HG03354 (cell line): Measurements from ENCODE around the gene CDT1.
"Not testable (repeated sequence)": the region's sequence is repeated elsewhere in the genome, so short reads cannot be mapped to it uniquely, and the experiment has no call there.

Source experiments
- ATAC-seq: cut with Tn5 transposase; IDR thresholded peaks from one replicate; pipeline ENCODE4 v1.9.1; 2021; ENCODE audit warnings: mild to moderate bottlenecking; ENCODE audit not compliant: unreplicated experiment, poor library complexity, severe bottlenecking

The CDT1 gene

DNA sequence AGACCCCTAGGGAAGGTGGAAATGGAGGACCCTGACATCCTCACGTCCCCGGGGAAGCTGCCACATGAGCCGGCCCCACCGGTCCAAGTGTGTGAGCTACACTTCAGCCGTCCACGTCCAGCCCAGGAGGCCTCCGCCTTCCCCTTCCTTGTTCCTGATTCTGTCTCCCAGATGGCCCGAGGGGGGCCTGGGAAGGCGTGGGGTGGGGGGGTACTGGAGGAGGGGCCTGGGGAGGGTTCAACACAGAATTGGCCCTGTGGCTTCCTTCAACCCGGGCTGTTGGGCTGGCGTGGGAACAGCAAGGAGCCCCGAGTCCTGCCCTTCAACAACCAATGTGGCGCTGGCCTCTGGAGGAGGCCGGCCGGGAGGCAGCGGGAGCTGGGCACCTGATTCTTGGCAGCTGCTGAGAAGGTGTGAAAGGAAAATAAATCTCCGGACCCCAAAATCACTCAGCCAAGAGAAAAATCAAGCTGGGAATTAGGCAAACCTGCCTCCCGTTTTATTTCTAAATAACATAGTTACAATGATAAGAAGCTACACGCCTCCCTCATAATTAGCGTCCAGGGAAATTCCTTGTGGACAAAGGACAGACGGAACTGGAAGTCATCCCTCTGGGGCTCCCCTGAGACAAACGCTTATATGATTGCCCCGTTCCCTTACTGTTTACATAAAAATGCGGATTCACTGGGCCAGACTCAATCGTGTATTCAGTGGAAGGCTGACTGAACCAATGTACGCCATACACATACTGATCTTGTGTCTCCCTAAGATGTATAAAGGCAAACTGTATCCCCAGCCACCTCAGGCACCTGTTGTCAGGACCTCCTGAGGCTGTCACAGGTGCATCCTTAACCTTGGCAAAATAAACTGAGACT is 9.9 kb downstream of the CDT1 start:
- no peak for ATAC-seq

GRCh38 chr16:88814144-88814502 is 10.5 kb downstream of the CDT1 start:
- ATAC-seq: no peak

DNA sequence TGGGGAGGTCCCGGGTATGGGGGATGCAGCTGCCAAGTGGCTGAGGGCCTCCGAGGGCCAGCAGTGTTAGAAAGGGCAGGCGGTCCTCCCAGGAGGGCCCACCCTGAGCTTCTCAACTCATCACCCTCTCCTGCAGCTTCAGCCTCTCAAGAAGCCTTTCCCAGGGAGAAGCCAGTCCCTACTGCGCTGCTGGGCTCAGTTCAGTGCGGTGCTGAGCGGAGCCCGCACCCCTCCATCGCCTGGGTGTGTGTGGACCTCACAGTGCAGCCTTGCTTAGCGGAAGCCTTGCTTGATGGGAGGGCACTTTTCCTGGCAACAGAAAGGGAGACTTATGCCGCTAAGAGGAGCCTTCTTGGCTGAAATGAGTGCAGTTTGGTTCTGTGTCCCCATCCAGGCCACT is 11.6 kb downstream of the CDT1 start:
- no peak for ATAC-seq

GRCh38 chr16:88815901-88816589 is 12.5 kb downstream of the CDT1 start:
- no peak for ATAC-seq

DNA sequence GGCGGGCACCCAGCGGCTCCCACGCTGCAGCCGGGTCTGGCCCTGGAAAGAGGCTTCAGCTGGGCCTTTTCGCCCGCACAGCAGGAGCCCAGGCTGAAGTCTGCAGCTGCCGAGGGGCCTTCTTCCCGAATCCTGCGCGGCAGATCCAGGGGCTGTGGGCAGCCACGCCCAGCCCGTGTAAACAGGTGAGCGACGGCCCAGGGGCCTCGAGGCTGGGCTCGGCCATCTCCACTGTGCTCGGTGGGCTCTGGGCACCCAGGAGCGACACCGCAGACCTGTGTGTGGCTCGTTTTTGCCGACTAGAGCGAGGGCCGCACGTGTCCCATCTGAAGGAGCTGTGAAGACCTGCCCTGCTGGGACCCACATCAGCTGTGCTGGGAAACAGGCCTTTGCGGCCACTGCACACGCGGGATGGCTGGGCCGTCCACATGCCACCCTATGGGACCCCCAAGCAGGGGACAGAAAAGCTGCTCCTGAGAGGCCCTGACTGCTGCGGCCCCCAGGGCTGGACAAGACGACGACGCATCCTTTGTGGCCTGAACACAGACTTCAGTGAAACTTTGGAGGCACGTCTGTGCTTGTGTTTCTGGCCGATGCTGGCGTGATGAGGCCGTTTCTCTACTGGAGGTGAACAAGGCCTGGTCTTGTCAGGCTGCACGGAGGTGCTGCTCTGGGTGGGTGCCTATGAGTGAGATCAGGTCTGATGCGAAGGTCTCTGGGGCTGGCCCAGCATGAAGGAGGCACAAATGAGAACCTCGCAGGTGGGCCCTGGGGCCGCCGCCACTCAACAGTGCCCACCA is 13.3 kb downstream of the CDT1 start:
- ATAC-seq: no peak

GRCh38 chr16:88817785-88818574 is 14.4 kb downstream of the CDT1 start:
- ATAC-seq: no peak

- no peak for ATAC-seq
These were observed 14.9 kb downstream of the CDT1 start for GRCh38 chr16:88818575-88818874.

DNA sequence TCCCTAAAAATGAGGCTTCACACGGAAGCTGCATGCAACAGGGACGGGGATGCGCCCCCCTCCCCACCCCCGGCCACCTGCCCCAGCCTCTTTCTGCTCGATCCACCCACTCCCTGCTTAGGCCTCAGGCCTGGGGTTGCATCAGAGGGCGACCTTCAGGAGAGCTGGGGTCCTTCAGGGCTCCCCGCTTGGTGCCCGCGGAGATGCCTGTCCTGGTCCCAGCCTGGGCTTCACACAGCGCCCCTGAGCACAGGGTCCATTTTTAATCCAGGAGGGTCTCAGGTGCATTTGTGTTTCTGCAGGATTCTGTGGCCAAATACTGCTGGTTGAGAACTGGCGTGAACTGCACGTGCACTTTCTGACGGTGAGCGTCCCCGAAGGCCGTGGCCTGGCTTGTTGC is 15.5 kb downstream of the CDT1 start:
- no peak for ATAC-seq

DNA sequence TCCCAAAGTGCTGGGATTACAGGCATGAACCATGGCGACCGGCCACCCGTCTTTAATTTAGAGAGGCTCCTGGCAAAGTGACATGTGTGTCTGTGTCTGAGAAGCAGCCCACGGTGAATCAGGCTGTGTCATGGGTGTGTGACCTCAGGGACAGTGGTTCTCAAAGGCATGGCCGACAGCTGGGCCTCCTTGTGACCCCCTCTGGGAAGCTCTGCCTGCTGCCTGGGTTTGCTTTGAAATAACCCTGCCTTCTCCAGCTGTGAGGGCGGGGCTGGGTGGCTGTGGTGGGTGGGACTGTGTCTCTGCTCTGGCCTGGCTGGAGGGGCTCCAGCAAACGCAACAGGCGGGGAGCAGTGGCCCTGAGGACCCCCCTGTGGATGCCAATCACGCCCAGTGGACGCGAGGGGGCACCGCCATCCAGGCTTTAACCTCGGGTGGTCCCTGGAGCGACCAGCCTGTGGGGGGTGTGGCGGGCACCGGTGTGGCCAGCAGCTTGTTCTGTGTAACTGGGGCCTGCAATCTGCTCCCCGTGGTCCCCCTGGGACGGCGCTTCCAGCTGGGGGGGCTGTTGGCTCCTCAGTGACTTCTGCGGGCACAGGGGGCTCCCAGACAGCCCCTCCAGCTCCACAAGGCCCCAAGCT is 16.9 kb downstream of the CDT1 start:
- ATAC-seq: no peak

DNA sequence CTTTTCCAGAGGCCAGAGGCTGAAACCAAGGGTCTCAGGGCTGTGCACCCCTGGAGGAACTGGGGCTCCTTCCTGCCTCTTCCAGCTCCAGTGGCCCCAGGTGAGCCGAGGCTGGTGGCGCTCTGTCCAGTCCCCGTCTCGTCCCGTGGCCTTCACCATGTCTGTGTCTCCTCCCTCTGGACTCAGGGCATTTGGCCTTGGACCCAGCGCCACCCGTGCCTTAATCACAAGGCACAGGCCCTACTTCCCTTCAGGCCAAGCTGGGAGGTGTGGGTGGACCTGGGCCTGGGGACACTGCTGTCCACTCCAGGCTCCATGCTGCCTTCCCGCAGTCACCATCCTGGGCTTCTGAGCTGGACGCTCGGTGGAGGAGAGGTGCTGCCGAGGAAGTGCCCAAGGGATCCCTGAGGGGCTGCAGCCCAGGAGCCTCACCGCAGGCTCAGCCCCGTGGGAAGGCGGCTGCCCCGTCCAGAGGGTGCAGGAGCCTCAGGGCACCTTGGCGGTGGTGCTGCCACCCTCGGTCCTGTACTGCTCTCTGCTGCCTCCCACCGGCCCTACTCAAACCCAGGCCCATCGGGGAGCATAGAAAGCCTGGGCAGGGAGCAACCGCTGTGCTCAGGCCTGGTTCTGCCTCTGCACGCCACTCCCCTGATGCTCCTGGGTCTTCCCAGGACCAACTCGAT is 17.7 kb downstream of the CDT1 start:
- ATAC-seq: no peak

DNA sequence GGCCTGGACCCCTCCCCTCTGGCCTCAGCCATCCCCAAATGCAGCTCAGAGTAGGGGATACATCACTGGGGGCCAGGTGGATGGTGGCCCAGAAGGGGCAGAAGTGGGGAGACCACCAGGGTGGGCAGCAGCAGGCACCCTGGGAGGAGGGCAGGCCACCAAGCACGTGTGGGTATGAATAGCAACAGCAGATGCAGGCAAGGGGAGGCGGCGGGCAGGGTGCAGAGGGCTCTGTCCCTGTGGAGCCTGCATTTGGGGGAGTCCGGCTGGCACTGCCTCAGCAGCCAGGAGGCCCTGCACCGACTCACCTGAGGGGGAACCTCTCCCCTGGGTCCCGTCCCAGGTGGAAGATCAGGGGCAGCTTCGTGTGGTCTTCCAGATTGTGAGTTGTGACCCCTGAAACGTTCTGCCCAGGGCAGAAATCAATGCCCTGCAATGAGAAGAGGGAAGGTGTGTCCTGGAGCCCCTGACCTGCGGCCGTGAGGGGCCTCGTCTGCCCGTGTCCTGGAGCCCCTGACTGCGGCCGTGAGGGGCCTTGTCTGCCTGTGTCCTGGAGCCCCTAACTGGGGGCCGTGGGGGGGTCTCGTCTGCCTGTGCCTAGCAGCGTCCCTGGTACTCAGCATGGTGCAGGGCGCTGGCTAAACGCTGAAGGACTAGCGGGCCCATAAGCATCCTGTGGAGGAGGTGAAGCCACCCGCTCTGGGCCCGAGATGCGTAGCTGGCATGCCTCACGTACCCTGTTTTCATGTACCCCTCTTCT is 18.9 kb downstream of the CDT1 start:
- ATAC-seq: no peak

DNA sequence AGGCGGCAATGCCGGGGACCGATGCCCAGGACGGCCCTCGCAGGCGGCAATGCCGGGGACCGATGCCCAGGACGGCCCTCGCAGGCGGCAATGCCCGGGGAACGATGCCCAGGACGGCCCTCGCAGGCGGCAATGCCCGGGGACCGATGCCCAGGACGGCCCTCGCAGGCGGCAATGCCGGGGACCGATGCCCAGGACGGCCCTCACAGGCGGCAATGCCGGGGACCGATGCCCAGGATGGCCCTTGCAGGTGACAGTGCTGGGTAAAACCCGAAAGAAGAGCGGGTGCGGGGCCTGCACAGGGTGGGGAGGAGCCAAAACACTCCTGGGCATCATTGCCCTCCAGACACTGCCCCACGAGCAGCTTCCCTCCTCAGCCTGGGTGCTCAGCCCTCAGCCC is 20.1 kb downstream of the CDT1 start:
- ATAC-seq: not testable (repeated sequence)

DNA sequence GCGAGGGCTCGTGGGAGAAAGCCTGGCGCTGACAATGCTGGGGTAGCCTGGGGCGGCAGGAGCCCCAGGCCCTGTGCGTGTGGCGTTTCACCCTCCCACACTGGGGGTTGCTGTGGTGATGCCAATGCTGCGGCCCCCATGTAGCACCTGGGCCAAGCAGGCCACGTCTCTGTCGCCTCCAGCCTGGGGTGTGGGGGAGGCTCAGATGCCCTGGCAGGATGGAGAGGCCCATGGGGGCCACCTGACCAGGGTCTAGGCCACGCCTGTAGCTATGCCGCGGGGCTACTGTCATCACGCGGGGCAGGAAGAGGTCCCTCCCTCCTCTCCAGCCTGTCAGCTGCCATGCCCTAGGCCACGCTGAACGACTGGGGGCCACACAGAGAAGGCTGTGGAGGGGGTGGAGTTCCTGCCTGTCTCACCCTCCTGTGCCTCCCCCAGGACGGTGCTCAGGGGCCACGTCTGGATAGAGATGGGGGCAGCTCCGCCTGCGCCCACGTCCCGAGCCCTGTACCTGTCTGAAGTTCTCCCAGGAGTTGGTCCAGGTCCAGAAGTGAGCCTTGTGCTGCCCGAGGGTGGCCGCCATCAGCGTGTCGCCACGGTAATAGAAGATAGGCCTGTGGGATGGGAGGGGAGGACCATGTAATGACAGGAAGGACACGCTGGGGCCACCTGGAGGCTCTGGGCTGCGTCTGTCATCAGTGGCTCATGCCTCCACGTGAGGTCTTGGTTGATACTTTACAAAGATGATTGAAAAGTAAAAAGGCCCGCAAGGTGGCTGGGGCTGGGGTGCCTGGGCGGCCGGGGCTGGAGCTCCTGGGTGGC is 20.9 kb downstream of the CDT1 start:
- no peak for ATAC-seq

DNA sequence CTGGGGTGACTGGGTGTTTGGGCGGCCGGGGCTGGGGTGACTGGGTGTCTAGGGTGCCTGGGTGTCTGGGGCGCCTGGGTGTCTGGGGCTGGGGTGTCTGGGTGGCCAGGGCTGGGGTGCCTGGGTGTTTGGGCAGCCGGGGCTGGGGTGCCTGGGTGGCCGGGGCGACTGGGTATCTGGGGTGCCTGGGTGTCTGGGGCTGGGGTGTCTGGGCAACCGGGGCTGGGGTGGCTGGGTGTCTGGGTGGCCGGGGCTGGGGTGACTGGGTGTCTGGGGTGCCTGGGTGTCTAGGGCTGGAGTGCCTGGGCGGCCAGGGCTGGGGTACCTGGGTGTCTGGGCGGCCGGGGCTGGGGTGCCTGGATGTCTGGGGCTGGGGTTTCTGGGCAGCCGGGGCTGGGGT is 21.6 kb downstream of the CDT1 start:
- no peak for ATAC-seq

DNA sequence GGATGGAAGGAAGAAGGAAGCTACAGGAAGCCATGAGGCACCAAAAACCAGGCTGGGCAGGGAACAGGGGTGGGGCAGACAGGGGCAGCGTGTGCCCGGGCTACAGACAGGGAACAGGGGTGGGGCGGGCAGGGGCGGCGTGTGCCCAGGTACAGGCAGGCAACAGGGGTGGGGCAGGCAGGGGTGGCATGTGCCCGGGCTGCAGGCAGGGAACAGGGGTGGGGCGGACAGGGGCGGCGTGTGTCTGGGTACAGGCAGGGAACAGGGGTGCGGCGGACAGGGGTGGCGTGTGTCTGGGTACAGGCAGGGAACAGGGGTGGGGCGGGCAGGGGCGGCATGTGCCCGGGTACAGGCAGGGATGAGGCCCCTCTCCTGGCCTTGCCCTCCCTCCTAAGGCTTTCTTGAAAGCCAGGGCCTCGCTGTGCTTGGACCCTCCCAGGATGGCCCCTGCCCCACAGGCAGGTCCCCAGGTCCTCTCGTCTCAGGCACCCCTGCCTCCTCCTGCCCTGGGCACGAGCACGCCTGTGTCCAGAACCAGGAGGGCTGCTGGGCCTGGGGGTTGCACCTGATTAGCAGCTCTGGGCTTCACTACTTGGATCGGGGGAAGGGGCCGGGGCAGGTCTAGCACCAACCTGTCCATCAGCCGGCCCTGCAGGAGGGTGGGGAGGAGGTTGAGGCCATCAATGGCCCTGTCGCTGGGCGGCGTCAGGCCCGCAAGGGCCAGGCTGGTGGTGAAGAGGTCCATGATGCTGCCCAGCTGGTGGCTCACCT is 22.7 kb downstream of the CDT1 start:
- ATAC-seq: no peak

- no peak for ATAC-seq
These were observed 24.1 kb downstream of the CDT1 start for GRCh38 chr16:88827727-88828126.

DNA sequence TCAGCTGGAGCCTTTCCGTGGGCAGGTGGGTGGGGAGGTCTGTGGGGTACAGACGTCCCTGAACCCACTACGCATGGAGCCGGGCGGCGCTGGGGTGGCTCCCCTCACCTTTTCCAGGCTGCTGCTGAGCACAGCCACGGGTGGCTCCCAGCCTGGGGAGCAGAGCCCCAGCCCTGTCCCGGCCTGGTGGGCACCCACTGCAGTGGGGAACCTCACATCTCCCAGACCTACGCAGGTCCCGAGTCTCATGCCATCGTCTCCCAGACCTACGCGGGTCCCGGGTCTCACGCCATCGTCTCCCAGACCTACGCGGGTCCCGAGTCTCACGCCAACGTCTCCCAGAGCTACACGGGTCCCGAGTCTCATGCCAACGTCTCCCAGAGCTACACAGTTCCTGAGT is 25.1 kb downstream of the CDT1 start:
- no peak for ATAC-seq
